ENCODE results near the gene ABCA7. TPM values are rescaled to one million over a fixed set of nuclear protein-coding genes. Genes with fewer than 3 reads are reported as not detected.
A peak's percentile ranks its signal among the peaks of the same experiment; 100 is the strongest.

ABCA7 gene
- total RNA-seq, 1 donor from 2014 or later, result 110 TPM

DNA sequence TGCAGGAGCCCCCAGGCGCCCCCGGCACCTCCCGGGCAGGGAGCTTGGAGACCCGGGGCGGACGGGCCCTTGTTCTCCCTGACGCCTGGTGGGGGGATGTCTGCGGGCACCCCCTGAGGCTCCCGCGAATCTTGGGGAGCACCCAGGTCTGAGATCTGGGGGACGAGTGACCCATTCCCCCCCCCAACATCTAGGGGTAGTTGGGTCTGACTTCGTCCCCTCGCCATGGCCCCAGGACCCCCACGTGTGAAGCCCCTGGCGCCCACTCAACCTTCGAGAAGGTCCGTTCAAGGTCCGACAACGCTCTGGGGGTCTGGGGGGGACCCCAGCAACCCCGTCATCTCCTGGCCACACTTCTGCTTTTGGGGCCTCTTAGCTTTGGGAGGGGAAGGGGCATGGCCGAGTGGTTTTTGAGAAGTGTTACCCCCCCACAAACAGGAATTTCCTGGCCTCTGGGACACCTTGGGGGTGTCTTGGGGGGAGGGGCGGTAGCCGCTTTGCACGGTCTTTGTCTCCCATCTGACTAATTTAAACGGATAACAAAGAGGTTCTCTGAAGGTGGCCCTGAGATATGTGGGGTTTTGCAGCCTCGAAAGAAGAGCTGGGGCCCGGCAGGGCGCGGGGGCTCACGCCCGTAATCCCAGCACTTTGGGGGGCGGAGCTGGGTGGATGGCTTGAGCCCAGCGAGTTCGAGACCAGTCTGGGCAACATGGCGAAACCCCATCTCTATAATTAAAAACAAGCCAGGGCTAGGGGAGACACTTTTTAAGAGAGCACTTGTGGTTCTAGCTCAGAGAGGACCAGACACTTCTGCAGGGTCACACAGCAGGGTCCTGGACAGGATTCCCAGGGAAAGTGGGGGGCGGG, 12.9 kb upstream of the ABCA7 start:
- no peaks in the 10 kb centered on the region for H3K4me1 Mint-ChIP-seq (ENCODE audit: low read depth, unreplicated experiment)
- no peaks in the 10 kb centered on the region for H3K36me3 Mint-ChIP-seq (ENCODE audit: unreplicated experiment)
- no peak overlapping the region for H3K27ac Mint-ChIP-seq (ENCODE audit: unreplicated experiment)
- peak overlapping the region; percentile 83 for H3K4me3 Mint-ChIP-seq (ENCODE audit: unreplicated experiment)
- TF ChIP-seq CTCF (IDR thresholded peaks at IDR 0.05; ENCODE audit: partially characterized antibody, unreplicated experiment), result no peak
- H3K9me3 Mint-ChIP-seq (ENCODE audit: unreplicated experiment), result no peaks in the 10 kb centered on the region
- DNase-seq, result no peak
- peaks cover 1% of the 10 kb centered on the region for H3K27me3 Mint-ChIP-seq (ENCODE audit: unreplicated experiment)

DNA sequence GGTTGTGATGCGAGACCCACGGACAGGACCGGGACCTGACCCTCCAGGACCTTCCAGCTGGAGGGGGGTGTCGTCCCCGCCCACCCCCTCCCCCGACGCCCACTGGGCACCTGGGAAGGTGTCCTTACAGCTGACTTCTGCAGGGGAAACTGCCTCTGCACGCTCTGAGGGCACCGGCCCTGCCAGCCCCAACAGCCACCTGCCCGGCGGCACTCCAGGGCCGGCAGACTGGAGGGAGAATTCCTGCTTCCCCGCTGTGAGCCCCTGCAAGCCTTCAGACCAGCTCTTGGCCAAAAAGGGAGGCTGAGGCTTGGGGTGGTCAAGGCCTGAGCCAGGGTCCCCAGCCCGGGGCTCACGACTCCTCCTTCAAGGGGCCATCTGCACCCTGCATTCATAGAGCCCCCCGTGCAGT, 12.3 kb upstream of the ABCA7 start:
- Mint-ChIP-seq H3K27me3 (ENCODE audit: unreplicated experiment) (peaks cover 1% of the 10 kb centered on the region), H3K27ac (ENCODE audit: unreplicated experiment) (no peak overlapping the region), H3K4me3 (ENCODE audit: unreplicated experiment) (peak overlapping the region; percentile 73), H3K9me3 (ENCODE audit: unreplicated experiment) (no peaks in the 10 kb centered on the region), H3K4me1 (ENCODE audit: low read depth, unreplicated experiment) (no peaks in the 10 kb centered on the region), H3K36me3 (ENCODE audit: unreplicated experiment) (no peaks in the 10 kb centered on the region)
- DNase-seq, result no peak
- TF ChIP-seq CTCF (IDR thresholded peaks at IDR 0.05; ENCODE audit: partially characterized antibody, unreplicated experiment), result no peak

GRCh38 chr19:1028062-1028926, 11.6 kb upstream of the ABCA7 start:
- Mint-ChIP-seq H3K4me1 (ENCODE audit: low read depth, unreplicated experiment) (no peaks in the 10 kb centered on the region), H3K27ac (ENCODE audit: unreplicated experiment) (no peak overlapping the region), H3K27me3 (ENCODE audit: unreplicated experiment) (peaks cover 1% of the 10 kb centered on the region), H3K36me3 (ENCODE audit: unreplicated experiment) (no peaks in the 10 kb centered on the region), H3K4me3 (ENCODE audit: unreplicated experiment) (peak overlapping the region; percentile 73), H3K9me3 (ENCODE audit: unreplicated experiment) (peaks cover 2% of the 10 kb centered on the region)
- no peak for TF ChIP-seq CTCF (IDR thresholded peaks at IDR 0.05; ENCODE audit: partially characterized antibody, unreplicated experiment)
- DNase-seq, result no peak

GRCh38 chr19:1032264-1032867, 7.5 kb upstream of the ABCA7 start:
- no peak for DNase-seq
- TF ChIP-seq CTCF (IDR thresholded peaks at IDR 0.05; ENCODE audit: partially characterized antibody, unreplicated experiment), result no peak
- H3K4me3 Mint-ChIP-seq (ENCODE audit: unreplicated experiment), result no peak overlapping the region
- H3K27ac Mint-ChIP-seq (ENCODE audit: unreplicated experiment), result no peak overlapping the region
- peaks cover 1% of the 10 kb centered on the region for H3K27me3 Mint-ChIP-seq (ENCODE audit: unreplicated experiment)
- H3K9me3 Mint-ChIP-seq (ENCODE audit: unreplicated experiment), result peaks cover 2% of the 10 kb centered on the region
- H3K4me1 Mint-ChIP-seq (ENCODE audit: low read depth, unreplicated experiment), result no peaks in the 10 kb centered on the region
- H3K36me3 Mint-ChIP-seq (ENCODE audit: unreplicated experiment), result no peaks in the 10 kb centered on the region
